HS-27A (cell line): ENCODE data around the gene ZBTB20.

Experiments
- DNase-seq: peaks from one replicate; pipeline ENCODE4 v3.0.0-alpha.2; 2012; ENCODE audit warnings: low read depth, missing footprints

ZBTB20 gene

DNA sequence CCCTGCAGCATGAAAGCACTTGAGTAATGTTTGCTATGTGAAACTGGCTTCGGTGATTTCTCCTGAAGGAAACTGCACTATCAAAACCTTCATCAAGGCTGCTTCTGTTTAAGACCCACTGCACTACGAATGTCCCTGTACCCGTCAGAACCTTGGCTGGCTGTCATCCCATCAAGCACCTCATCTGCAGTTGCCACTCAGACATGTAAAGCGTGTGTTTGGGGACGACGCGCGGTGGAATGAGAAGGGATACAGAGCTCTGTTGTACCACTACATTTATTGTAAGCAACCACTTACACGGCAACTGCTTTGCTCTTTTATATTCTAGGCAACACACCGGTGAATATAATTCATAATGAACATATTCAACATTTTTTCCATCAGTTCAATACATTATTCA, 705.7 kb downstream of the ZBTB20 start:
- DNase-seq: no peak

DNA sequence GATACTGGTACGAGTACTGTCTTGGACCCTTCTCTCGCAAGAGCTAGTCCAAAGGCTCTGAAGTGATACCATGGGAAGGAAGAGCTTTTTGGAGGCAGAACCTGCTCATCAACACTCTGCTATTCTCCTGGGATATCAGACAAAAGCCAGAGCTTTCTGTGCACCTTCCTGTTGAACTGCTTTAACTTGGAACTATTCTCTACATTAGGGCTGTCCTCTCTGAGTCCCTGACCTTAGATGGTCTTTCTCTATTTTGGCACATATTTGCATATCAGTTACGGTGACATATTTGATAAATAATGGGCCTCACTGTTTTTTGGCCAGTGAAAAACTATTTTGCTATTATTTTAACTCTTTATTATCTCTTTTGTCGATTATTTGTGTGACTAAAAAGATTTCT, 706.4 kb downstream of the ZBTB20 start:
- DNase-seq: no peak

DNA sequence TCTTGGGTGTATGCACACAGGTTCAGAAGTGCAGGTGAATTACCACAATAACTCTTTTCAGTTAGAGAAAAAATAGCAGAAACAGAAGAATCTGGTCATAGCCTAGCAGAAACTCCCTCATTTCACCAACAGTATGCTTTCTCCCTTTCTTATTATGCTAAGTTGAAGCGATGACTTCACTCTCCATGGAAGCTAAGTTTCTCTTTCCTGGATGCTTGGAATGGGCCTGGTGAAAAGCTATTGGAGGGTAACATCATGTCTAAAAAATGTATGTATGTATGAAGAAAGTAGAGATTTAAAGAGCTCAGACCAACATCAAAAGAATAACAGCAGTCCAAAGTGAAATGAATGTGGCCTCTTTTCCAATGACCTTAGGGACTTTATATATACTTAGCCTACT, 707.8 kb downstream of the ZBTB20 start:
- no peak for DNase-seq

DNA sequence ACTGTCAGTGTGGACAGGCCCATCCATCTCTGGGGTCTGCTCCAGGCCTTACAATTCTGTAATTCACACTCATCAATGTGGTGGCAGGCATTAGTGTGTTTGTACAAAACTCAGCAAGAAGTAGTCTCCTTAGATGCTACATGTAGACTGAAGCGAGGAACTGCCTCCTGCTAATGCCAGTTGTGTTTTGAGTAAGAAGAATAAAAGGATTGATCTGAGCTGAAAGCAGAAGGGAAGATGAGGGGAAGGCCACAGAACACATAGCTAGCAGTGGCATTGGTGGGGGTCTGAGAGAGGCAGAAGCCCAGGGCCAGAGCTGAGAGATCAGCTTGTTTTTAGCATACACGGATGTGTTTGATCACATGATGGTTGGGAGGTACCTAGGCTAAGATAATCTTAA, 709.2 kb downstream of the ZBTB20 start:
- DNase-seq: no peak

DNA sequence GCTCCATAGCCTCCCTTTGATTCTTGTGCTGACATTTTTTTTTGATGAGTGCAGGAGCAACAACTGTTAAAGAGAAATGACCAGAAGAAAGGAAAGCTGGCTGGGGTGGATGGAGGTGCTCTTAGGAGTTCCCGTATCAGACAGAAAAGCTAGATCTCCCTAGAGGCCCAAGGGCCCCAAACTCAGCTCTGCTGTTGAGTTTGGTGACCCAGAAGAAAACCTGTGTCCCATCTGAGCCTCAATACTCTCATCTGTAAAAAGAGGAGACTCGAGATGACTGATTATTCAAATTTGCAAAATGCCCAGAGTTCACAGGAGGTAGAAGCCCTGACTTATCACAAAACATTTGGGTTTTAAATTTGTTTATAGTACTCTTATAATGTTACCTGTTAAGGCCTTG, 710.9 kb downstream of the ZBTB20 start:
- no peak for DNase-seq

DNA sequence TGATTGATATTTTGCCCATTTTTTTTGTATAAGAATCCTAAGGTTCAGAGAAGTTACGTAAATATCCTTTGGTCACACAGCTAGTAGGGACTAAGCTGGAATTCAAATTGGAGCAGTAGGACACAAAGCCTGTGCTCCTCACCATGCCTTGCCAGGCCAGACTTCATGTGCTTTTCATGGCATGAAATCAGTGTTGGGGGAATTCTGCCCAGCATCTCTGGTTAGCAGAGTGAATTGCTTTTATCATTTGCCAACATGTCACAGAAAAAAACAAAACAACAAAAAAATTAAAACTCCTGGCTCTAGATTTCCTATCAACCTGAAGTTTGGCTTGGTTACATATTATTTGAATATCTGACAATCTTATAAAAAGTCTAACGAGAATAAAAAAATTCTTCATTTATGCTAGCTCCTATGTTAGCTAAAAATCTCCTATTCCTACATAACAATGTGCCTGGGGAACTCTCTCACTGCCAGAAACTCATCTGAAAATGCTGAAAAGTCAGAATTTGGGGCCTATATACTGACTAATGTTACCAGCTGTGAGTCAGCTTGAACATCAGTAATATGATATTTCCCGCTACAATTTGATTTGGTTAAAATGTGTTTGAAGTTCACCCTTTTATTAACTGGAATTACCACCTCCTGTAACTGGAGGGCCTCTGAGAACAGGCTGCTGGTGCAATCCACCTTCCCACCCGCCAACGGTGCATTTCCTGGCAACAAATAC, 711.5 kb downstream of the ZBTB20 start:
- no peak for DNase-seq

DNA sequence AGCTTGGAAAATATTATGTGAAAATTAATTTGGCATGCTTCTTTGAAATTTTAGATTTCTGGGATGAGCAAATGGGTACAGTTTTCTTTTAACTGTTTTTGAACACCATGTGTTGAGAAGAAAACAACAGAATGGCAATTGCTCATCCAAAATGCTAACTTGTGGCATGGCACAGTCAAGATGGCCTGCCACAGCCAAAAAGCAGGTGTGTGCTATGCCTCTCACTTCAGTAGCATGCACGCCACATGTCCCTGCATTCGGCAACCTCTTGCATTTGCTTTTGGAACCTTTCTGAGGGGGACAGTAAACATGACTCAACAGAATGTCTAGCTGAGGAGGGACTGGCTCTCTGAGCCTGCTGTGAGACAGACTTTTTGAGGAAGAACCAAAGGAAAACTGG, 714.8 kb downstream of the ZBTB20 start:
- no peak for DNase-seq

DNA sequence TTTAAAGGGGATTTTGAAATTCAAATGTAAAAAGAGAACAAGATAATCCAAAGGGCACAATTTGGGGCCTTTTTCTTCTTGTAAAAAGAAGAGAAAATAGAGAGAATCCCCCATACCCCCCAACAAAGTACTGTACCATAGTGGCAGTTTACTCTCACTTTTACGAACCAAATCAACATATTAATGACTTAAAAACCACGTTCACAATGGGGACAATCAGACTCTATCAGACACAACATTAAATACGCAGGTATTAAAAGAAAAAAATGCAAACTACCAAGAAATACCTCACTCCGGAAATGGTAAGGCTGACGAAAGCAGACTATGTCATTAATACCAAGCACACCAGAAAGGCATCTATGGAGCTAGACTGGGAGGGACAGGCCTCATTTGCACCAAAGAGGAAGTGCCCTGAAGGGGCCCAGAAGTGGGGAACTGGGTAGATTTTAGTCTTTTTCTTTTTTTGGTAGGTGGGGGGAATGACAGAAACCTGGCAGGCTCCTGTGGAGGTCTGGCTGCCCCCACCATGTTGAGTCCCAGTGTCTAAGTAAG, 719.0 kb downstream of the ZBTB20 start:
- DNase-seq: no peak

DNA sequence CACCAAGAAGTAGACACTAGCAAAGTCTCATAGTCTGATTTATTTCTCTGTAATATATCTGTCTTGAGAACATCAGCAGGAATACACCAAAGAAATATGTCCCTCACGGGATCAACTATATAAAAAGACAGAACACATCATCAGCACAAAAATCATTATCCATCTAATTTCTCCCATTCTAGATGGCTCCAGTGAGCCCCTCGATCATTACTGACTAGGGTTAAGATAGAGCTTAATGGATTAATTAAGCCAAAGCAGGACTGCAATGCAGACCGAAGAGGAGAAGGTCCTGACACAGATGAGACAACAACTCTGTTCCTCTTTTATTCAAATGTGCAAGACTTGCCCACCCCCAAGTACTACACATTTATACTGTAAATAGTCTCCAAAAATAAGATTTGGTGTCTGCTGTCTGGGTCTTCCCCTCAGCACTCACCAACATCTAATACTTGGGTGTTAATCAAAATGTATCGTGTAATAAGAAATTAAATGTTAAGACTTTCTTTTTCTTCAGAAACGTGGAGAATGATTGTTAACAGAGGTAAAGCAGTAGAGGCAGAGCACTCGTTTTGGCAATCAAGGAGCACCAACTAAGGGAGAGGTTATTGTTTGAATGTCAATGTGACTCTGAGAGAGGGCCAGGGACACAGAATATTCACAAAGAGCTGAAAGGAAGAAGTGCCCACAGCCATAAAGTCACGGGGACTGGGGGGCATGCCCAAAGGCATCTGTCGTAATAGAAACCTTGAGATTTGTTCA, 719.6 kb downstream of the ZBTB20 start:
- DNase-seq: no peak

DNA sequence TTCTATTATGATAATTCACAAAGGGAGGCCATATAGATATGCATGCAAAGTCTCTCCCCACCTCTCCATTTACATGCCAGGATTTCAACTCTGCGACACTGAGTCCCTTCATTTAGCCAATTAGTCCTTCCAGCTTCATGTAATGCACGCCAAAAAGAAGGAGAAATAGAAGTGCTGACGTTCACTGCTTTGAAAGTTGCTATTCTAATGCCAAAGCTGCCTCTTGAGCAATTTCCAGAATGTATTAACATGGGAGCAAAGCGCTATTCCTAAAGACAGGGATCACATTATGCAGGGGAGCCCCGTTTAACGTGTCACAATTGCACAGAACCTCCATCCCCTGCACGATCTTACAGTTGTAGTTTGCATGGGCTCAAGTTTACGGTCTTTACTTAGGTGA, 722.8 kb downstream of the ZBTB20 start:
- DNase-seq: no peak

DNA sequence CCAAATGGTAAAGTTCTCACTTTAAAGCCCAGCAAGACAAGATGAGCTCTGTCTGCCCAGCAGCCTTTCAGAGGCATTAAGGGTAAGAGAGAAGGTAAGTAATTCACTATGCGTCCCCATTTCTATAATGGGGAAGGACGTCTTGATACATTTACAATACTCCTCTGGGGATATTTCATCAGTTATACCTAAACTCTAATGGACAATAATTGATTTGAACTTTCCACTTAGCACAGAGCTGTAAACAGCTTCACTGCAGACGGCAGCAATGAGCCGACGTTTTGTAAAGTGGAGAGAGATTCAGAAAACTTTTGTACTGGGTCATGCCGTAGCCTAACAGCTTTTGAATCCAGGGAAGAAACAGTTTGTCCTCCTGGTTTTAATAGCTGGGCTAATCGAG, 725.9 kb downstream of the ZBTB20 start:
- DNase-seq: no peak

DNA sequence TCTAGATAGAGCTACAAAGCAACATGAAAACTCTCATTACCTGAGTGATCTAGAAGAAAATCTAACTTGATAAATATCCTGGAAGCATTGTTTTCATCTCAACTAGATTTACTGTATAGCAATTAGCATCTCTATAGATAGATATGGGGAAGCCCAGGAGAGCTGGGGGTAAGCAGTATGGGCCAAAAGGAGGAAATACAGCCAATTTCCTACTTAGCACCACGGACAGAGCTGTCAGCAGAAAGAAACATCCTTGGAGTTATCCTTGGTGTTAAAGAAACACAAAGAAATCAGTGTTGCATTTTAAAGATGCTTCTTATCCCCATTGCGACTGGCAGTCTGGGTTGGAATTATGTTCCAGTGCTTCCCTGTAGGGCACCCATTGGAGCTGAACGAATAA, 727.0 kb downstream of the ZBTB20 start:
- no peak for DNase-seq

DNA sequence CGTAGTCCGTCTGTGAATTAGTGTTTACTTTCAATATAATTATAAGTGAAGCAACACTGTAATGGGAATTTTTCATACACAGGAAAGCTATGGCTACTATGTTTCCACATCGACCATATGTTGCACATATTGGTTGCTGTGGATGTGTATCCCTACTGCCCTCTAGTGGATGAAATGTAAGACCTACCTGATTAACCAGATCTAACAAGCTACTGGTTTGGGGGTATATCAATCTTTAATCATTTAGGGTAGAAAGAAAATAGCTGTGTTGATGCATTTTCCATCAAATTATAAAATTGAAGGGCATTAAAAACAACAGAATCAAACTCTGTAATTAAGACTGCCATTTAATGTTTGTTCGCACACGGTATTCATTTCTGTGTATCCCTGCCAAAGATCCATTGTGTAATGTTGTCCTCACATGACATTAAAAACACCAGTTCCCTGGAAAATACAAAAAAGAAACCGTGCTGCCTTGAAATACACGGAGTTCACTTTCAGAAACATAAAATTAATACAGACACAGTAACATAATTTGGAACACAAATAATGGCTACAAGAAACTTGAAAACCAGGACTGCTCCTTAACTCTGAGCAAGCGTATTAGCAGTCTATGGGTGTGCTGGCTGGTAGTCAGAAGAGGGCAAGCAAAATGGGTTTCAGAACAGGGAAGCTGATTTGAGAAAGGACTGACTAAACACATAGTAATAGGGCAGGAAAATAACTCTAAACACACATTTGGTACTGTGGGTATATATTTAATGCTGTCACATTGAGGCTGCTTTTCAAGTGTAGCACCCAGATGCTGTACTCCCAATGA, 728.2 kb downstream of the ZBTB20 start:
- DNase-seq: peak; percentile 34

DNA sequence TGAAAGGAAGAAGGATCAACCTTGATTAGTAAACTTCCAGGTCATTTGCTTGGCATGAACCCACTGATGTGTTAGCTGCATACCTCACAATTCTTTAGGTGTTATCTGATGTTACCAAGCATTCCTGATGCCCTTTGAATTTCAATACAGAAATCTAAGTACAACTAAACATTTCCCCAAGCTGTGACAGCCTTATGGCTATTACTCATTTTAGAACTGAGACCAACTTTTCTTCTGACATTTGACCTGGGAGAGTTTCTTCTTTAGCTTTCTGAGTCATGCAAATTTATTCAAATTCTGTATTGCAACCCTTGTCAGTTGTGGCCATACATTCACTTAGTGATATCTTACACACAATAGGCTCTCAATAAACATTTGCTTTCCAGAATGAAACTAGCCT, 729.0 kb downstream of the ZBTB20 start:
- no peak for DNase-seq

DNA sequence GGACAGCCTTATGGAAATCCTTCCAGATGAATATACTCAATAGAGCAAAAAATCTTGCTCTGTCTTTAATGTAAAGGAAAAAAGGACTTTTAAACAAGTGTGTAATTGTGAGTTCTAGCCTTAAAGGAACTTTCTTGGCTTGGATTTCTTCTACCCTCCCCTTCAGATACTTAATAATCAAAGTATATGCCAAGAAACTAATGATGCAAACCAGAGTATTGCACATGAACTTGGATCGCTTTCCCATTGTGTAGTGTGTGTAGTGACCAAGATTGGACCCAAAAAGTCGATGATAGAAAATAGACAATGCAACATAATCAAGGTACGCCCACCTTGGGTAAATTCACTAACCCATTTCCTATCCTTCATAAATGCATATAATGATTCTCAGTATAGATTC, 729.4 kb downstream of the ZBTB20 start:
- no peak for DNase-seq

DNA sequence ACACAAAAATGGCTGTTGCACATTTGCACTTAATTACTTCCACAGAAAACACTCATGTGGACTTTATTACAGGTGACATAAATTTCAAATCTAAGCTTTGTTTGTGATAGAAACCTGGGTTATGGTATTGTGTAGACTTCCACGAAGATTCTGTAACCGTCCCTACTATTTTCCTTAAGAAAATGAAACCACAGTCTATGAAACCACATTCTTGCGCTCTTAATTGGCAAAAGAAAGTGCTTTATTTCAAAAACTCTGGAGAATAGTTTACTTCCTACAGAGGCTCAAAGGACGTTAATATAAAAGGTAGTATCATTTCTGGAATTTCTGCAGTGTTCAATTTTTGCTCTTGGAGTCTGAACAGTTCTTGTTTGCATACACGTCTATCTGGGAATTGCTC, 729.8 kb downstream of the ZBTB20 start:
- DNase-seq: no peak

DNA sequence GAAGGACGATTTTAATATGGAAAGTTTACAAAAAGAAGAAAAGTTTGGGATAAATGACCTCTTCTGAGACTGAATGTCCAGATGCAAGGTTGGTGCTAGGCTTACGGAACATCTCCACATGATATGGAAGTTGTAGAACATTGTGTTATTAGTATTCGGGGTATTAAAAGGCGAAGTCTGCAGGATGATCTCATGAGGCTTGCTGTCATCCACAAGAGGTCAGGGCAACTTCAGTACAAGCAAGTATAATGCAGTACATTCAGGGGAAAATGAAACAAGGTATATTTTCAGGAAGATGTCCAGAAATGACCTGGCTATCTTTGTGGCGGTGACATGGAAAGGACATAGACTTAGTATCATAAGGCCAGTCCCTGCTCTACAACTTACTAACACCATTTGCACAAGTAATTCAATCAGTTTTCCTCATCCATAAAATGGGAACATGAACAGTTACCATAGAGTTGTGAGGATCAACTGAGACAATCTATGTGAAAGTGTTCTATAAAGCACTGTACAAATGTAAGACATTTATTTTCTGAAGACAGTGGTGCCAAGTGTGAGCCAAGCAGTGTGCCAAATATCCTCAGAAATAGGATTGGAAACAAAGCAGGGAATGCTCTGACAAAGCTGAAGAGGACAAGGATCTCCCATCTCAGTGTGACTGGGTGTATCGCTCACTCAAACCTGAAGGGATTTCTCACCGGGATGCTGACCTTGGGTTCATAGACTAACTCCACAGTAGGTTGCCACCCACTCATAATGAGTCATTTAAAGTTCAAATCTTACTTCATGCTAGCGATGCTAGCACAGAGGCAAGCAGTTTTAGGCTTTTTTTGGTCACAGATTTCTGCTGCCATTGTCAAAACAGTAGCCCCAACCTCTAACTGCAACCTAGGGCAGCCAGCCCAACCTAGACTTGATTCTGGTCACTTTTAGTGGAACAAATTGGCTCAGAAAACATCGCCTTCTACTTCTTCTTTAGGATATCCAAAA, 735.0 kb downstream of the ZBTB20 start:
- no peak for DNase-seq

DNA sequence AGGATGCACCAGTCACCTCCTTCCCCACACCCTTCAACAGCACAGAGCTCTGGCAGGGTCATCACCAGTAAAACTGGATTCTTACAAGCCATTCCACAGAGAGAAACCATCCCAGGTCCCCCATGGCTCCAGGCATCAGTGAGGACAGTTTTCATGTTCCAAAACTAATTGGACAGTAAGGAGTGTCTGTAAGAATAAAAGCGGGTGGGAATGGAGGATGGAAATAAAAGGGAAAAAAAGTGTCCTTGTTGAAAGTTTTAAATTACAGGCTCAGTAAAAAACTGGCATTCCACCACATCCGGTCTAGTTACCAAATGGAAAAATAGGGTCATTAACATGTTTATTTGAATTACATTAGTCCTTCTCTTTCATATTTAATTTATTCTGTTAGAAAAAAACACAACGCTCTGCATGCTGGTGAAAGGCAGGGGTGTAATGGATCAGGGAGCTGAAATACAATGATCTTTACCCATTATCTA, 735.9 kb downstream of the ZBTB20 start:
- DNase-seq: no peak

DNA sequence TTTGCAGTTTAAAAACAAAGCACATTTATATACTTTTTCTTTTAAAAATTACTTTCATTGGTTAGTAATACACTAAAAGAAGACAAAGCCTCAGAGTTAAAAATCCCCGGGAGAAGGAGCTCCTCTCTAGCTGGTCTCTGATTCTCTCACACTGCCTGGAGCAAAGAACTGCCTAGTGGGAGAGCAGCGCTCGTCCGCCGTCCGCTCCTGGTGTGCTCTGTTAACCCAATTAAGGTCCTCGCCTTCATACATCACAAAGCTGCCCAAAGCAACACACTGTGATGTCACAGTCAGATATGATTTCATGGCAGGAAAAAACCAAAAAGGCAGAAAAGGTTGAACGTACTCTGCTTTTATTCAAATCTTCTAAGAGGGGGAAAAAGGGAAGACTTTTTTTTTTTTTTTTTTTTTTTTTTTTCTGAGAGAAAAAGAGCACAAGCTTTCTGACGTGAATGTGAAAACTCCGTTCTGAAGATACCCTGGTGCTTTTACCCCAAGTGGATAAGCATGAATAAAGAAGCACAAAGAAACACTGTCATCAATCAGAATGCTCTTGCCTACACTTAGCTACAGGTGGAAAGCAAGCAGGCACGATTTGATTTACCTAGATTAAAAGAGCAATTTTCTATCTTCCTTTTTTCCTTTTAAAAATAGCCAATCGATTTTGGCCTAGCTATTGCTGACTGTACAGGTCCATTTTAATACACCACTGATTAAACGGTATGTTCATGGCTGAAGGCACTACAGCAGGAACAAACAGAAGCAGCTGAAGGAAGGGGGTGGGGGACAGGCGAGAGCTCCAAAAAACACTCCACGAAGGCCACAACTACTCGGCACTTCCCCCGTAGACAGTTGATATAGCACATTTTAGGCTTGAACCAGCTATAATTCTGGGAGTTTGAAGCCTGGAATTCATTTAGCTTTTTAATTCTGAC, 738.1 kb downstream of the ZBTB20 start:
- DNase-seq: no peak

DNA sequence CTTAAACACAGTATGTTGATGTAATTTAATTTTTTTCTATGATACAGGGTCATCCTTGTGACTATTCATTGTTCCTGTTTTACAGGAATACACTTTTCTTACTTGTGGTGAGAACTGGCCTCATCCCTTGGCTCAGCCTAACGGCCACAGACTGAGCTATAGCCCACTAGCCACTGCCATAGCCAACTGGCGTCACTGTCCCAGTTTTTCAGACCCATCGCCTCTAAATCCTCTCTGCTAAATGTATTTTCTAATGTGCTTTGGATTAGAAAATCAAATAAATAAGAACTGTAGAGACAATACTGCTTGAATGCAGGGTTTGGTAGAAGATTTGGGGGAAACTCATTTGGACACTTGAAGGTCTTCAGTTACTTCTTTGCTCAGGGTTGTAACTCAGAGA, 740.2 kb downstream of the ZBTB20 start:
- no peak for DNase-seq
